Stimulated activated CD8-positive, alpha-beta memory T cell treated with anti-CD3 and anti-CD28 coated beads, Interleukin-4, amount 100 ng/mL, for 48 hours (primary cell): ENCODE measurements around the gene KNDC1.

Source experiments
- DNase-seq: peaks from one replicate; pipeline ENCODE4 v3.0.0-alpha.2; 2020

The KNDC1 gene

DNA sequence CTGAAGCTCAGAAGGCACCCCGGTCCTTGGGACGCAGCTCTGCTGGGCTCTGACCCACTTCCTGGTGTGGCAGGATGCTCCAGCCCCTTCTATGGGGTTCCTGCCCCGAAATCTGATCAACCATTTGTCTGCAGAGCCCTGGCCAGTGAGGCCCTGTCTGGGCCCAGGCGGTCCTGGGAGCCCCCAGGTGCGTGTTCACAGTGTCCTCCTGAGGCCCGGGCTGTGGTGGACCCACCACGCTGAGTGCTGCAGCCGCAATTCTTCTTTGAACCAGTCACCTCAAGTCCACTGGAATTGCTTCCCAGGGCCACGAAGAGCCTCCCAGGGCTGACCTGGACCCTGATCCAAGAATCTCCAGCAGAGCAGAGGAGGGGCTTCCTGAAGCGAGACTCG lies 19.1 kb downstream of the KNDC1 start:
- no peak for DNase-seq

DNA sequence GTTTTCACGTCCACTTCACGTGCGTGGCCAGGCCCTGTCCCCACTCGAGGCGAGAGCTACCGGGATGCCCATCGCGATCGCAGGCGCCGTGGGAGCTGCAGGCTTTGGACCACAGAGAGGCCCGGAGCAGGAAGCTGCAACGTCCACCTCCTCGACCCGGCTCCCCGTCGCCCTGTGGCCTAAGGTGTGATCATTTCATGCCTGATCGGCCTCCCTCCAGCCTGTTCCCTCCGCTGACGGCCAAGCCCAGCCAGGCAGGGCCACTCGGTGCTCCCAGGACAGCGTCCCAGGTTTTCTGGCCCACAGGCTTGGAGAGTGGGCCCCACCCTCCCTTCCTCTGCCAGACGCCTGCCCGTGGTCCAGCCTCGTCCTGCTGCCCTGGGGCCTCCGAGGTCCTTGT lies 19.6 kb downstream of the KNDC1 start:
- no peak for DNase-seq

DNA sequence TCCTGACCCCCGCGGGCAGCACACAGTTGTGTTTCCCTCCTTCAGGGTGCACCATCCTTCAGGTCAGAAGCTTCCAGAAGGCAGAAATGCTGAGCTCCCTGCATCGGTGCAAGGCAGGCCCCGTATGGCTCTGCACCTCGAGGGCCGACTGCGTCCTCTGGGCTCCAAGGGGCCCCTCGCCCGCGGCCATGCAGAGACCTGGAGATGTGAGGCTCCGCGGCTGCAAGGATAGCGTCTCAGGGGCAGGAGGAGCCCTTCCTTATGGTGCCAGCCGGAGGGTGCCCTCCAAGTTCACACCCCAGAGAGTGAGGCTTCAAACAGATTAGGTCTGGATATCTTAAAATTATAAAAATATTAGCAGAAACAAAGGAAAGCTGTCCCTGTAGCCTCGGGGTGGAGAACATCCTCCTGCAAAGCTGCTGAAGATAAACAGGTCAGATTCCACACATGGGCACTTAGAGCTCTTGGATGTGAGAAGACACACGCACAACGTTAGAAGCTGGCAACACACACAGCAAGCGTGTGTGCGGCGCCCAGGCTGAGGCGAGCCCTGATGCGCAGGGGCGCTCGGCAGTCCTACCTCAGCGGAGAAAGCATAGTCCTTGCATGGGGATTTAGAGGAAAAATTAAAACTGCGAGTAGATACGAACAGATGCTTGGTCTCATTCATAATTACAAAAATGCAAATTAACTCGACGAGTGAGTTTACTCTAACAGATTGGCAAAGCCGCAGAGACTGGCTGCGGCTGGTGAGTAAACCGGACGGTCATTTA lies 20.4 kb downstream of the KNDC1 start:
- DNase-seq = no peak

GRCh38 chr10:133180965-133181639 lies 21.1 kb downstream of the KNDC1 start:
- DNase-seq = no peak

DNA sequence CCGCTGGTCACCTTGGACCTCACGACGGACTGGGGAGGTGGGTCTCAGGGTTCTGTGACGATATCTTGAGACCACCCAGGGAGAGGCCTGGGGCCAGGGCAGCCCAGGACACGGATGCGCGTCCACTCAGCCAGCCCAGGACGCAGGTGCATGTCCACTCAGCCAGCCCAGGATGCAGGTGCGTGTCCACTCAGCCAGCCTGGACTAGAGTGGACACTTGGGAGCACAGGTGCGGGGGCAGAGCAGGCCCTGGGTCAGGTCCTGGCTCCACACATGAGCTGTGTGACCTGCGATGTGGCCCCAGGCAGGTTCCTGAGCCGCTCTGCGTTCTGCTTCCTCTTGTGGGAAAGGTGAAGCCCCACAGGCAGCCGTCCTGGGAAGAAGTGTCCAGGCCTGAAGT lies 22.2 kb downstream of the KNDC1 start:
- DNase-seq = no peak

GRCh38 chr10:133182791-133183645 lies 23.0 kb downstream of the KNDC1 start:
- no peak for DNase-seq

GRCh38 chr10:133183646-133184378 lies 23.8 kb downstream of the KNDC1 start:
- DNase-seq = no peak

DNA sequence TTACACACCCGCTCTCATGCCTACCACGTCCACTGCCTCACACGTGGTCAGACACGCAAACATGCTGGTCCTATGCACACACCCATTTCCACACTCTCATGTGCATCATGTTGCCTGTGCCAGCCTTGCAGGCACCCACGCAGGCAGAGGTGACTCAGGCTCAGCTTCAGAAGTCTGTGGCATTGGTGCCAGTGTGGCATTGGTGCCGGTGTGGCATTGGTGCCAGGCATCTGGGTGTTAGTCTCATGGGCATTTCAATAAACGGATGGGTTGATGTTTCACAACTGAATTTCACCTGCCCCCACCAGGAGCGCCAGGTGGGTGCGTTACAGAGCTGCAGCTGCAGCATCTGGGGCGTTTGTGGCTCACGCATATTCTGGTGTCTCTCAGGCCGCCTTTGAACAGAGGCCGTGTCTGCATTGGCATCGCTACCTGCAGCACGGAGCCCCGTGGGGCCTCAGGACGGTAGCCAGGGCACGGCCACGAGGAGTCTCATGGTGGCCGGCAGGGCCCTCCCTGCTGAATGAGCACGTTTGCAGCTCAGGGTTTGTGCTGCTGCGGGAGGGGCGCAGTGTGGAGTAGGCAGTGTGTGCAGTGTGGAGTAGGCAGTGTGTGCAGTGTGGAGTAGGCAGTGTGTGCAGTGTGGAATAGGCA lies 24.7 kb downstream of the KNDC1 start:
- DNase-seq = no peak

- no peak for DNase-seq
Measured at GRCh38 chr10:133185421-133185820, 25.4 kb downstream of the KNDC1 start.

DNA sequence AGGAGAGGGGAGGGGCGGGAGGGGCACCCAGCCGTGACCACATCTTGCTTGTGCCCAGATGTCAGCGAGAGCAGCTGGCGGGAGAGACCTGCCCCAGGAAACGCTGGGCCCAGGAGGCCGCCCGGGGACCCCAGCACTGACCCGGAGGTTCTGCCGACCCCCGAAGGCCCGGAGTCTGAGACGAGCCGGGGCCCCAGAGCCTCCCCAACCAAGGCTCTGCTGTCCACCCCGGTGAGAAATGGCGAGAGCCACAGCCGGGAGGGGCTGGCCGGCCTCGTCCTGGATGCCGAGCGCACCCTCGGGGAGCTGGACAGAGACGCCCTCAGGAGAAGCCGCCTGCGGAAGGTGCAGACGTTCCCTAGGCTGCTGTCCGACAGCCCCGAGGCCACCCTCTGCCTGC lies 25.9 kb downstream of the KNDC1 start:
- no peak for DNase-seq

GRCh38 chr10:133186416-133187090 lies 26.5 kb downstream of the KNDC1 start:
- no peak for DNase-seq

DNA sequence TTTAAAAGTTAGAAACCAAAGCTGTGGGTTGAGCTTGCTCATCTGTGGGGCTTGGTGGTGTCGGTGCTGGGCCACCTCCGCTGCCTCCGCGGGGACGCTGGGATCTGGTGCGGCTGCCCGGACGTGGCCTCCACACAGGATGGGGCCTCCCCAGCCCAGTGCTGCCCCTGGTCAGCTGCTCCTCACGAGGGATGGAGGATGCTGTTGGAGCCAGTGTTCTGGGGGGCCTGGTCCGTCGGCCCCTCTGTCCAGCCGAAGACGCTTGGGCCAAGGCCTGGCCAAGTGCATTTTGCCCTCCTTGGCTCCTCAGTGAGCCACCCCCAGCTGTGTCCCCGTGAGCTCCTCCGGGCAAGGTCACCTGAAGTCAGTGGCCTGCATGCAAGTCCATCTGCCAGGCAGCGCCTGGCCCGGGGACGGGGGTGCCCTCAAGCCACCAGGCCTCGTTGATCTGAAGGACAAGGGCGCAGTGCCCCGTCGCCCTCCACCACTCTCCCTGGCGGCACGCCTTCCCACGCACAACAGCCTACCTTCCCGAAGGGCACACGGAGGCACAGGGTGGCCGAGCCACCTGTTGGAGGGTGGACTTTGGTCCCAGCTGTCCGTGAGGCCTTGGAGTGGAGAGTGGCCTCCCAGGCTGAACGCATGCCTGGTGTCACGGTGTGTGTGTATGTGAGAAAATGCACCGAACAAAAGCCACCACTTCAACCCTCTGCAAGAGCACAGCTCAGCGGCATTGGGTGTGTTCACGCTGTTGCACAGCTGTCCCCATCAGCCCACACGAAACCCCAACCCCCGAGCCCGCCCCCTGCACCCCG lies 27.3 kb downstream of the KNDC1 start:
- no peak for DNase-seq

- DNase-seq = no peak
Measured at GRCh38 chr10:133187906-133188681, 28.1 kb downstream of the KNDC1 start.

DNA sequence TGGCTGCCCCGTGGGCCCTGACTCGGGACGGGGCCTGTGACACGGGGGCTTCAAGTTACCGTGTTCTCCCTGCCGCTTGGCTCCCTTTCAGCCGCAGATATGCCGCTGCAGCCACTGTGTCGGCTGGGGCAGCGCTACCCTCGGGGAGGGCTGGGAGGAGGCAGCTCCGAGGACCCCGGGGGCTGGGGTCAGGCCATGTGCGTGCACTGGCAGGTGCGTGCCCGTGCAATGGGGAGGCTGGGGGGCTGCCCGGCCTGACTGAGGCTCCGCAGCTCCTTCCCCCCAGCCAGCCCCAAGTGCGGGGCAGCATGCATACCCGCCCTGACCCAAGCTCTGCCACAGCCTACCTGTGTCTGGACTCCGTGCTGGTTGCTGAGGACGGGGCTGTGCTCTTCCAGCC lies 29.2 kb downstream of the KNDC1 start:
- no peak for DNase-seq

GRCh38 chr10:133189726-133190125 lies 29.7 kb downstream of the KNDC1 start:
- no peak for DNase-seq

DNA sequence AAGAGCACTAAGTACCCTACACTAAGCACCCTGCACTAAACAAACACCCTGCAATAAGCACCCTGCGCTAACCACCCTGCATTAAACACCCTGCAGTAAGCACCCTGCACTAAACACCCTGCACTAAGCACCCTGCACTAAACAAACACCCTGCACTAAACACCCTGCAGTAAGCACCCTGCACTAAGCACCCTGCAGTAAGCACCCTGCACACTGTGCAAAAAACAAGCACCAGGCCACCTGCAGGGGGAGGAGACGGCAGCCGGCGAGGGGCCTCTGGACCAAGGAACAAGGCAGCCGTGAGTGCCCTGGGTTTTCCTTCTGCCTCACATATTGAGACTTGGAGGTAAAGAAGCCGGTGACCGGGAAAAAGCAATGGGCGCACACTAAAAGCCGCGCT lies 30.2 kb downstream of the KNDC1 start:
- no peak for DNase-seq

- DNase-seq = no peak
Measured at GRCh38 chr10:133191651-133192050, 31.6 kb downstream of the KNDC1 start.

- no peak for DNase-seq
Measured at GRCh38 chr10:133194151-133194550, 34.1 kb downstream of the KNDC1 start.

GRCh38 chr10:133195096-133195495 lies 35.1 kb downstream of the KNDC1 start:
- no peak for DNase-seq

DNA sequence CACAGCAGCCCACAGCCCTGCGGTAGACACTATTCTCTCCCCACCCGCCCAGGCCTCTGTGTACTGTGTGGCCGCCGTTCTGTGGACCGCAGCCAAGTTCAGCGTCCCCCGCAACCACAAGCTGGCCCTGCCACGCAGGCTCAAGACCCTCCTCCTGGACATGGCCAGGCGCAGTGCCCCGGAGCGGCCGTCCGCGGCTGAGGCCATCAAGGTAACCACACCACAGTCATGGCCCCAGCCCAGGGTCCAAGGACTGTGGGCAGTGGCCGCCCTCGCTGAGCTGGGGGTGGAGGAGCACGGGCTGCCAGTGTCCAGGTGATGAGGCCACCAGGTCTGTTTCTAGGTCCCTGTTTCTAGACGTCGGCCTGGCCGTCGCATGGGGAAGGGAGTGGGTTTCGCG lies 35.6 kb downstream of the KNDC1 start:
- no peak for DNase-seq
